MM.1S (cell line): ENCODE results near the gene ACTN3.
"Not testable (repeated sequence)": the region's sequence is repeated elsewhere in the genome, so short reads cannot be mapped to it uniquely, and the experiment has no call there.

ENCODE experiments used
- DNase-seq: peaks from one replicate; pipeline ENCODE4 v3.0.0-alpha.2; 2015
- H2AFZ ChIP-seq: fragments of 300-600 bp; sonication (generic); 2 replicates; pipeline ENCODE4 v1.6.0; 2016; ENCODE audit warnings: antibody characterized with exemption, low read length
- H3F3A ChIP-seq: fragments of 300-600 bp; sonication (generic); 2 replicates; pipeline ENCODE4 v1.6.1; 2016; ENCODE audit warnings: mild to moderate bottlenecking, antibody characterized with exemption, low read length, moderate library complexity, mixed read lengths; ENCODE audit not compliant: insufficient read depth
- H3K27ac ChIP-seq: fragments of 300-600 bp; sonication (generic); 2 replicates; pipeline ENCODE4 v1.5.1; 2016; ENCODE audit warnings: mild to moderate bottlenecking, low read length
- H3K27me3 ChIP-seq: fragments of 300-600 bp; sonication (generic); replicated peaks from 2 replicates; pipeline ENCODE4 v1.6.0; 2016; ENCODE audit warnings: low read length; ENCODE audit not compliant: insufficient read depth
- H3K36me3 ChIP-seq: fragments of 300-600 bp; sonication (generic); replicated peaks from 2 replicates; pipeline ENCODE4 v1.6.1; 2016; ENCODE audit warnings: mild to moderate bottlenecking, low read length, mixed read lengths; ENCODE audit not compliant: insufficient read depth
- H3K4me1 ChIP-seq: fragments of 300-600 bp; sonication (generic); 2 replicates; pipeline ENCODE4 v1.6.1; 2016; ENCODE audit warnings: low read length, mixed read lengths
- H3K4me2 ChIP-seq: fragments of 300-600 bp; sonication (generic); 2 replicates; pipeline ENCODE4 v1.6.0; 2016; ENCODE audit warnings: low read depth, low read length
- H3K4me3 ChIP-seq: fragments of 300-600 bp; sonication (generic); 2 replicates; pipeline ENCODE4 v1.5.1; 2016; ENCODE audit warnings: low read length, mixed read lengths
- H3K79me2 ChIP-seq: fragments of 300-600 bp; sonication (generic); 2 replicates; pipeline ENCODE4 v1.6.1; 2016; ENCODE audit warnings: mixed run types, low read length, mixed read lengths
- H3K9ac ChIP-seq: fragments of 300-600 bp; sonication (generic); 2 replicates; pipeline ENCODE4 v1.6.1; 2016; ENCODE audit warnings: low read length, mixed read lengths
- H3K9me2 ChIP-seq: fragments of 300-600 bp; sonication (generic); replicated peaks from 2 replicates; pipeline ENCODE4 v1.6.1; 2016; ENCODE audit warnings: mild to moderate bottlenecking, low read length, mixed read lengths; ENCODE audit not compliant: insufficient read depth
- H3K9me3 ChIP-seq: fragments of 300-600 bp; sonication (generic); replicated peaks from 2 replicates; pipeline ENCODE4 v1.6.1; 2016; ENCODE audit warnings: mild to moderate bottlenecking, low read length, mixed read lengths; ENCODE audit not compliant: insufficient read depth
- H4K20me1 ChIP-seq: fragments of 300-600 bp; sonication (generic); 2 replicates; pipeline ENCODE4 v1.6.1; 2016; ENCODE audit warnings: mild to moderate bottlenecking, low read length, moderate library complexity, mixed read lengths; ENCODE audit not compliant: insufficient read depth
- EZH2 ChIP-seq: fragments of 300-600 bp; sonication (generic); optimal IDR thresholded peaks from 2 replicates; pipeline ENCODE3; 2017; ENCODE audit warnings: low read depth, mild to moderate bottlenecking, antibody characterized with exemption, low read length, mixed read lengths
- EZH2phosphoT487 ChIP-seq: fragments of 300-600 bp; sonication (generic); IDR thresholded peaks from 2 replicates; pipeline ENCODE4 v1.6.1; 2018; ENCODE audit warnings: antibody characterized with exemption, low read length
- TF ChIP-seq, protein P1 (sequence below): fragments of 300-600 bp; sonication (generic); IDR thresholded peaks from 2 replicates; pipeline ENCODE4 v1.5.1; 2016; ENCODE audit warnings: antibody characterized with exemption, low read length, mixed read lengths

ACTN3 gene

DNA sequence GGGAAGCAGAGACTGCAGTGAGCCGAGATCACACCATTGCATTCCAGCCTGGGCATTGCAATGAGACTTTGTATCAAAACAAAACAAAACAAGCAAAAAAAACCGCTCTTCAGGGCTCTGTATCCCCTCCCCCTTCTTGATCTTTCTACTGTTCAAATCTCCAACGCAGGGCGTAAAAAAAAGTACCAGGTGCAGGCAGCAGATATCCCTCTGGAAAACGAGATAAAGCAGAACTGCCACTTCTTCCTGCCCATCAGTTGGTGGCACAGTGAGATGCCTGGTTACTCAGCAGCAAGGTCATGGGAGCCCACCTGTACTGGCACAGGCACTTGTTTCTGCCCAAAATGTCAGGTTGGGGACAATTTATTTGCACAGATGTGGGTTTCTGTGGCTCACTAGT, 57.5 kb downstream of the ACTN3 start:
- no peaks in the 10 kb centered on the region for H3K27me3 ChIP-seq
- H3K9me2 ChIP-seq, result no peaks in the 10 kb centered on the region
- no peak overlapping the region for H3K4me2 ChIP-seq
- H3K79me2 ChIP-seq, result no peaks in the 10 kb centered on the region
- DNase-seq, result no peak
- no peaks in the 10 kb centered on the region for H3K4me1 ChIP-seq
- H3K27ac ChIP-seq, result no peak overlapping the region
- no peaks in the 10 kb centered on the region for H3K36me3 ChIP-seq
- H2AFZ ChIP-seq, result no peak overlapping the region
- no peaks in the 10 kb centered on the region for H4K20me1 ChIP-seq
- H3K4me3 ChIP-seq, result no peak overlapping the region
- TF ChIP-seq, protein P1, sequence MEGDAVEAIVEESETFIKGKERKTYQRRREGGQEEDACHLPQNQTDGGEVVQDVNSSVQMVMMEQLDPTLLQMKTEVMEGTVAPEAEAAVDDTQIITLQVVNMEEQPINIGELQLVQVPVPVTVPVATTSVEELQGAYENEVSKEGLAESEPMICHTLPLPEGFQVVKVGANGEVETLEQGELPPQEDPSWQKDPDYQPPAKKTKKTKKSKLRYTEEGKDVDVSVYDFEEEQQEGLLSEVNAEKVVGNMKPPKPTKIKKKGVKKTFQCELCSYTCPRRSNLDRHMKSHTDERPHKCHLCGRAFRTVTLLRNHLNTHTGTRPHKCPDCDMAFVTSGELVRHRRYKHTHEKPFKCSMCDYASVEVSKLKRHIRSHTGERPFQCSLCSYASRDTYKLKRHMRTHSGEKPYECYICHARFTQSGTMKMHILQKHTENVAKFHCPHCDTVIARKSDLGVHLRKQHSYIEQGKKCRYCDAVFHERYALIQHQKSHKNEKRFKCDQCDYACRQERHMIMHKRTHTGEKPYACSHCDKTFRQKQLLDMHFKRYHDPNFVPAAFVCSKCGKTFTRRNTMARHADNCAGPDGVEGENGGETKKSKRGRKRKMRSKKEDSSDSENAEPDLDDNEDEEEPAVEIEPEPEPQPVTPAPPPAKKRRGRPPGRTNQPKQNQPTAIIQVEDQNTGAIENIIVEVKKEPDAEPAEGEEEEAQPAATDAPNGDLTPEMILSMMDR, result no peak
- TF ChIP-seq EZH2phosphoT487 (no peak), EZH2 (no peak)
- H3K9me3 ChIP-seq, result no peaks in the 10 kb centered on the region
- no peak overlapping the region for H3K9ac ChIP-seq
- no peaks in the 10 kb centered on the region for H3F3A ChIP-seq

DNA sequence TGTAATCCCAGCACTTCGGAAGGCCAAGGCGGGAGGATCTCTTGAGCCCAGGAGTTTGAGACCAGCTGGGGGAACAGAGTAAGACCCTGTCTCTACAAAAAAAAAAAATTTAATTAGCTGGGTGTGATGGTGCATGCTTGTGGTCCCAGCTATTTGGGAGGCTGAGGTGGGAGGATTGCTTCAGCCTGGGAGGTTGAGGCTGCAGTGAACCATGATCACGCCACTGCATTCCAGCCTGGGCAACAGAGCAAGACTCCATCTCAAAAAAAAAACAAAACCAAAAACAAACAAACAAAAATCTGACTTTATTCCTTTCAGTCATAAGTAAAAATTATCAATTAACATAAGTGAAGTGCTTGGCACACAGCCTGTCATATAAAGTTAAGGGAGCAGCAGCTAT, 59.9 kb downstream of the ACTN3 start:
- not testable (repeated sequence) for H3K4me3 ChIP-seq, H3K27ac ChIP-seq, H3K9me2 ChIP-seq, H2AFZ ChIP-seq, H3K36me3 ChIP-seq, DNase-seq, H3K79me2 ChIP-seq, H3K9me3 ChIP-seq, H3K4me1 ChIP-seq, H3K4me2 ChIP-seq, H3K27me3 ChIP-seq, H4K20me1 ChIP-seq, H3K9ac ChIP-seq, H3F3A ChIP-seq

DNA sequence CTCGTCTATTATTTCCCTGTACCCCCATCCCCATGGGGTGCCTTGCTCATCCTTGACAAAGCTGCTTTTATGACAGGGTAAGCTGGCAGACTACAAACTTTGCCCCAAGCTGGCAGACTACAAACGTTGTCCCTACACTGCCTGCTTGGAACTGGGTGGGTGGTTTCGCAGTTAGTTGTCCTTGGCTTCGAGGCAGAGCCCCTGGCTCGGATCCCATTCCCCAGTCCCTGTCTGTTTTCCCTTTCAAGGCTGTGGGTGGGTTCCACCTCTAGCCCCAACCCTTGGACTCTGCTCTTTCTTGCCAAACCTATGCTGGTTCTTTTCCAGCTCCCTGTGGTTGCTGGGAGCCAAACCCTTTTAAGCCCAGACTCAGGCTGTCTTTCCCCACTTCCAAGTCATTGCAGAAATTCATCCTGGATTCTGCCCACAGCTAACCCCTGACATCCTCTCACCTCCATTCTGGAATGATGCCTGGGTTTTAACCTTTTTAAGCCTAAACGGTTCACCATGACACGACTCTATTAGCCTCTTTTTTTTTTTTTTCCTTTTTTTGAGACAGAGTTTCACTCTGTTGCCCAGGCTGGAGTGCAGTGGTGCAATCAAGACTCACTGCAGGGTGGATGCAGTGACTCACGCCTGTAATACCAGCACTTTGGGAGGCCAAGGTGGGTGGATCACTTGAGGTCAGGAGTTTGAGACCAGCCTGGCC, 60.6 kb downstream of the ACTN3 start:
- DNase-seq, result no peak
- H3K9me2 ChIP-seq, result no peaks in the 10 kb centered on the region
- no peaks in the 10 kb centered on the region for H3K79me2 ChIP-seq
- no peaks in the 10 kb centered on the region for H3K36me3 ChIP-seq
- no peak overlapping the region for H3K4me3 ChIP-seq
- no peak overlapping the region for H3K4me2 ChIP-seq
- no peaks in the 10 kb centered on the region for H3K4me1 ChIP-seq
- H3K27ac ChIP-seq, result no peak overlapping the region
- TF ChIP-seq EZH2phosphoT487 (no peak), EZH2 (no peak)
- TF ChIP-seq, protein P1, result no peak
- H3K9ac ChIP-seq, result no peak overlapping the region
- H3F3A ChIP-seq, result no peaks in the 10 kb centered on the region
- no peaks in the 10 kb centered on the region for H3K27me3 ChIP-seq
- H4K20me1 ChIP-seq, result no peaks in the 10 kb centered on the region
- H3K9me3 ChIP-seq, result no peaks in the 10 kb centered on the region
- no peak overlapping the region for H2AFZ ChIP-seq

DNA sequence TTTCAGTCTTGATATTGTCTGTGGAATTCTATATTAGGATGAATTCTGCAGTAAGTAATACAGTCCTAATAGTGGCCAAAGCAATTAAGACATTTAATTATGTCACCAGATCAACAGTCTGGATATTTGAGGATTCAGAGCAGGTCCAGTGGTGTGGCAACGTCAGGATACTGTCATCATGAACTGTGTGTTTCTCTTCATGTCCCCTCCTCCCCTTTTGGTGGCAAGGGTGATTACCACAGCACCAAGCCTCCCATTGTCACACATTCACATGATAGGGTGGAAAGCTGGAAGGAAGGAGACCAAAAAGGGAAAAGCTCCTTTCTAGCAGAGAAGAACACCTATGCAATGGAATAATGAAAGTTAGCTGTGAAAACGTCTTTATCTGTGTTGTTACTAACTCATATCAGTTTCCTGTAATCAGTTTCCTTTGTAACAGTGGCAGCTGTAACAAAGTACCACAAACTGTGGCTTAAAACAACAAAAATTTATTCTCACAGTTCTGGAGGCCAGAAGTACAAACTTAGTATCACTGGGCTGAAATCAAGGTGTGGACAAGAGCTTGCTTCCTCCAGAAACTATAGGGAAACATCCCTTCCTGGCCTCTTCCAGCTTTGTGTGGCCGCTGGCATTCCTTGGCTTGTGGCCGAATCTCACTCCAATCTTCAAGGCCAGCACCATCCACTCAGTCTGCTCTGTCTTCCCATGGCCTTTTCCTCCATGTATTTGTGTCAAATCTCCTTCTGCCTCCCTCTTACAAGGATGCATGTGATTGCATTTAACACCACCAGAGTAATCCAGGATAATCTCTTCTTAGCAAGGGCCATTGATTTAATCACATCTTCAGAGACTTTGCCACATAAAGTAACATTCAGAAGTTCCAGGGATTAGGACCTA, 63.3 kb downstream of the ACTN3 start:
- TF ChIP-seq EZH2phosphoT487, result no peak
- TF ChIP-seq EZH2, result no peak
- TF ChIP-seq, protein P1, result no peak
- no peak for DNase-seq
- H4K20me1 ChIP-seq, result no peaks in the 10 kb centered on the region
- no peaks in the 10 kb centered on the region for H3K4me1 ChIP-seq
- no peak overlapping the region for H3K4me3 ChIP-seq
- no peak overlapping the region for H3K27ac ChIP-seq
- H3K4me2 ChIP-seq, result no peak overlapping the region
- no peak overlapping the region for H3K9ac ChIP-seq
- no peaks in the 10 kb centered on the region for H3K9me2 ChIP-seq
- no peaks in the 10 kb centered on the region for H3K27me3 ChIP-seq
- no peaks in the 10 kb centered on the region for H3F3A ChIP-seq
- H3K36me3 ChIP-seq, result no peaks in the 10 kb centered on the region
- no peak overlapping the region for H2AFZ ChIP-seq
- H3K9me3 ChIP-seq, result no peaks in the 10 kb centered on the region
- H3K79me2 ChIP-seq, result no peaks in the 10 kb centered on the region
